Skeletal muscle tissue (tissue), 4 donors: ENCODE results near the gene CDC42EP5. TPM values are rescaled to one million over a fixed set of nuclear protein-coding genes. Genes with fewer than 3 reads are reported as not detected.

Experiments used
- H3K27ac ChIP-seq: one replicate; pipeline ENCODE4 v1.7.0; 2013; ENCODE audit warnings: mild to moderate bottlenecking, low read depth, low read length, inconsistent platforms
- H3K27me3 ChIP-seq, 3 donors: one replicate each; pipeline ENCODE4 v1.7.0; 2013; ENCODE audit warnings: low read length in 3 of 3; ENCODE audit not compliant: control insufficient read depth in 3 of 3, insufficient read depth in 3 of 3
- H3K36me3 ChIP-seq, 3 donors: one replicate each; pipeline ENCODE4 v1.7.0; 2013; ENCODE audit warnings: low read length in 3 of 3; ENCODE audit not compliant: control insufficient read depth in 3 of 3, insufficient read depth in 3 of 3
- H3K4me1 ChIP-seq, 3 donors: one replicate each; pipeline ENCODE4 v1.7.0; 2013; ENCODE audit warnings: low read length in 3 of 3, mild to moderate bottlenecking in 3 of 3; ENCODE audit not compliant: control insufficient read depth in 3 of 3, insufficient read depth in 3 of 3
- H3K4me3 ChIP-seq, 3 donors: one replicate each; pipeline ENCODE4 v1.7.0; 2013; ENCODE audit warnings: low read length in 3 of 3
- H3K9ac ChIP-seq, 3 donors: one replicate each; pipeline ENCODE4 v1.7.0; 2013; ENCODE audit warnings: low read length in 3 of 3, mild to moderate bottlenecking in 3 of 3, moderate library complexity in 2 of 3, low read depth in 1 of 3
- H3K9me3 ChIP-seq, 3 donors: one replicate each; pipeline ENCODE4 v1.7.0; 2013; ENCODE audit warnings: low read length in 3 of 3; ENCODE audit not compliant: control insufficient read depth in 3 of 3
- total RNA-seq: library from RNA; depleted of rRNA; stranded (reverse); fragments of >200 nt; gene quantifications from one replicate; pipeline ENCODE4 v1.2.3, GENCODE V29; 2014
- donor health status: Osteomylitis.

CDC42EP5 gene
- total RNA-seq, 1 donor from 2014 or later: 31.8 TPM

DNA sequence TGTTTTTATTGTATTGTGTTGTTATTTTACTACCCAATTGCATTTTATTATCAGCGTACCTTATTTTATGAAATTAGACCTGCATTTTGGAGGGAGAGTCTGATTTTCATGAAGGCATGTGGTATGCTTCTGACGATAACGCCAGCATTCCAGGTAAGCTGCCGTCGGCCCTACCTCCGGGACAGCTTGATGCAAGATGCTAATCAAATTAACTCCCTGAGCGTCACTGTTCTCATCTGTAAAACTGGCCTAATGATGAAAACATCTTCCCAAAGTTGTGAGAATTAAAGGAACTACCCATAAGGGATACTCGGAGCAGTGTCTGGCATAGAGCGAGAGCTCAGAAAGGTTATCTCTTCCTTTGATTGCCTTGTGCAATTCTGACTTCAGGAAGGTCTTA lies 16.7 kb upstream of the CDC42EP5 start:
- Histone ChIP-seq H3K9me3 (no peaks in the 10 kb centered on the region), H3K27ac (no peak overlapping the region), H3K4me3 (no peak overlapping the region), H3K9ac (no peak overlapping the region), H3K27me3 (peaks cover 3 to 9% (median 4%) of the 10 kb centered on the region in 3 donors), H3K4me1 (no peaks in the 10 kb centered on the region), H3K36me3 (no peaks in the 10 kb centered on the region)

DNA sequence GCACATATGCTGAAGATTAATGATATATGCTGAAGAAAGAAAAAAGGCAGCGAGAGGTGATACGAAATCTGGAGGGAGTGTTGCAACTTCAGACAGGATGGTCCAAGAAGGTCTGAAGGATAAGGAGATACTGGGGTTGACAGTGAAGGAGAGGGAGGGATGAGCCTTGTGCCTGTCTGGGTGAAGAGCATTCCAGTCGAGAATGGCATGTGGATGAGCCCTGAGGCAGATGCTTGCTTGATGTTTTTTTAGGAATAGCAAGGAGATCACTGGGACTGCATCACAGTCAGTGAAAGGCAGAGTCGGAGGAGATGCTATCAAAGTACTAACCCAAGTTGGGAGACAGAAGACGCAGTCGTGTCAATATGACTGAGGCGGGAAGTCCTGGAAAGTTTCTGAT lies 16.2 kb upstream of the CDC42EP5 start:
- Histone ChIP-seq H3K4me3 (no peak overlapping the region), H3K4me1 (no peaks in the 10 kb centered on the region), H3K36me3 (no peaks in the 10 kb centered on the region), H3K27ac (no peak overlapping the region), H3K9ac (no peak overlapping the region), H3K27me3 (peaks cover 3 to 10% (median 7%) of the 10 kb centered on the region in 3 donors), H3K9me3 (no peaks in the 10 kb centered on the region)

DNA sequence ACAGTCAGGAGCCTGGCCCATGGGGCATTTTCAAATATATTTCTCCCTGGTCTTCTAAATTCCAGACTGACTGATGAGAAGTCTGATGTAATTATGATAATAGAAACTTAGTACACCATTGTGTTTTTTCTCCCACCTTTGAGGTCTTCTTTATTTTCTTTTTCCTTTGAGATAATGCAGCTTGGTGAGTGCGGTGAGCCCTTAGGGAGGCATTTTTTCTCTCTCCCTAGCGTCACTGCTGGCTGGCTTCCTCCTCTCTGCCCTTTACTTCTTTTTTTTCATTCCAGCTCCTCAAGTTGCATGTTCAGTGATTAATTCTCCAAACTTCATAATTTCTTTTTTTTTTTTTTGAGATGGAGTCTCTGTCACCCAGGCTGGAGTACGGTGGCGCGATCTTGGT lies 12.8 kb upstream of the CDC42EP5 start:
- Histone ChIP-seq H3K27me3 (peaks cover 0 to 7% (median 3%) of the 10 kb centered on the region in 3 donors), H3K9me3 (no peaks in the 10 kb centered on the region)

DNA sequence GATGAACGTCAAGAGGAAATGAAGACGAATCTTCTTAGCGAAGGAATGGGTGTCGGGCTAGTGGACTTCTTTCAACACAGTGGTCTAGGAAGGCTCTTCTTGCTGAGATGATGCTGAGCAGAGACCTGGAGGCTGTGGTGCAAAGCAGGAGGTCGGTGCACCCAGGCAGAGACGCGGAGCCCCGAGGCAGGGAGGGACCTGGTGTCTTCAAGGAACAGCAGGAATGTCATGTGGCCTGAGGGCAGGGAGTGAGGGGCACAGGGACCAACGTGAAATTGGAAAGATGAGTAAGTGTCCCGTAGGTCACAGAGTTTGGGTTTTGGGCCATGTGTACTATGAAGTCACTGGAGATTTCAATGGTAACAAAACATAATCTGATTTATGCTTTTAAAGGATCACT lies 11.4 kb upstream of the CDC42EP5 start:
- Histone ChIP-seq H3K27ac (no peak overlapping the region), H3K36me3 (no peaks in the 10 kb centered on the region), H3K9ac (no peak overlapping the region), H3K9me3 (no peaks in the 10 kb centered on the region), H3K4me3 (no peak overlapping the region), H3K4me1 (no peaks in the 10 kb centered on the region), H3K27me3 (peaks cover 0 to 7% (median 3%) of the 10 kb centered on the region in 3 donors)

More for the DNA sequence above, 12.8 kb upstream of the CDC42EP5 start:
- no peak overlapping the region for H3K27ac ChIP-seq
- no peaks in the 10 kb centered on the region for H3K36me3 ChIP-seq
- no peaks in the 10 kb centered on the region for H3K4me1 ChIP-seq
- no peak overlapping the region for H3K9ac ChIP-seq
- H3K4me3 ChIP-seq: no peak overlapping the region

DNA sequence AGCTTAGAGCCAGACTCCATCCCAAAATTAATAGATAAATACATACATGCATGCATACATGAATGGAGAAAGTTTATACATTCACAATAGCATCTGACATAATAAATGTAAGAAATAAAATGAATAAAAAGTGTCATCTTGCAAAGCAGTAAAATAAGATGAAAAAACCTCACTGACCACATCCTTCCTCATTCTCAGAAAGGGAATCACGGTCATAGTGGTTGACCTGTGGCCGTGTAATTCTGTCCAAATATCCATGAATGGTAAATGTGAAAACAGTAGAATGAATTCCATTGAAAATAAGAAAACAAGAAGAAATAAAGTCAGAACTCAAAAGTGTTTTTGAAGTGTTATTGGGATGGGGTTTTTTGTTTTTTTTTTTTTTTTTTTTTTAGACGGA lies 9.8 kb upstream of the CDC42EP5 start:
- Histone ChIP-seq H3K4me3 (no peak overlapping the region), H3K27me3 (peaks cover 3 to 15% (median 4%) of the 10 kb centered on the region in 3 donors), H3K4me1 (no peaks in the 10 kb centered on the region), H3K9ac (no peak overlapping the region), H3K9me3 (no peaks in the 10 kb centered on the region), H3K36me3 (no peaks in the 10 kb centered on the region), H3K27ac (no peak overlapping the region)

DNA sequence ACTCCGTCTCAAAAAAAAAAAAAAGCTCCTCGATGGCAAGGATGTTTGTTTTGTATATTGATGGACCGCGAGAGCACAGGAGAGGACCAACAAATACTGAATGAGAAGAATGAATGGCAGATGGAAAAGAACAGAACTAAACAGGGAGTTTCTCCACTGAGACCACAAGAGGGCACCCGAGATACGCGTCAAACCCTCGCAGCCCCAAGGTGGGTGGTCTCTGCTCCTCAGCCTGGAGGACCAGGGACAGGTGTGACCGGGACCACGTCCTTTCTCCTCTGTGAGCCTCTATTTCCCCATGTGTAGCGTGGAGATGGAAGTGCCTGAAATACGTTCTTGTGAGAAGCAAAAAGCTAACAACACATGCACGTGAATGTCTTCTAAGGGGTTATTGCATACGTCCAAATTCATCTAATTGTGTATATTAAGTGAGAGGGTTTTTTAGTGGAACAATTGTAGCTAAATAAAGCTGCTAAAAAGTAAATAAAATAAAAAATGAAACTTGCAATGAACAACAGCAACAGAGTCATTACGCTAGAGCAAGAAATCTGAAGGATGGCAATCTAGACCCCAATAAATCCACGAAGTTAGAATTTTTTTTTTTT lies 8.3 kb upstream of the CDC42EP5 start:
- Histone ChIP-seq H3K9ac (no peak overlapping the region), H3K9me3 (no peaks in the 10 kb centered on the region), H3K27me3 (peaks cover 3 to 20% (median 8%) of the 10 kb centered on the region in 3 donors), H3K4me1 (no peaks in the 10 kb centered on the region), H3K36me3 (no peaks in the 10 kb centered on the region), H3K27ac (no peak overlapping the region), H3K4me3 (no peak overlapping the region)

DNA sequence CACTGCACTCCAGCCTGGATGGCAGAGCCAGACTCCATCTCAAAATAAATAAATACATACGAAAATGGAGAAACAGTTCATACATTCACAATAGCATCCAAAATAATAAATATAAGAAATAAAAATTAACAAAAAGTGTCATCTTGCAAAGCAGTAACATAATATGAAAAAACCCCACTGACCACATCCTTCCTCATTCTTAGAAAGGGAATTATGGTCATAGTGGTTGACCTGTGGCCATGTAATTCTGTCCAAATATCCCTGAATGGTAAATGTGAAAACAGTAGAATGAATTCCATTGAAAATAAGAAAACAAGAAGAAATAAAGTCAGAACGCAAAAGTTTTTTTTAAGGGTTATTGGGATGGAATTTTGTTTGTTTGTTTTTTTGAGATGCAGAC lies 7.0 kb upstream of the CDC42EP5 start:
- Histone ChIP-seq H3K4me1 (no peaks in the 10 kb centered on the region), H3K27me3 (peaks cover 3 to 20% (median 8%) of the 10 kb centered on the region in 3 donors), H3K36me3 (no peaks in the 10 kb centered on the region), H3K4me3 (no peak overlapping the region), H3K9me3 (no peaks in the 10 kb centered on the region), H3K27ac (no peak overlapping the region), H3K9ac (no peak overlapping the region)

DNA sequence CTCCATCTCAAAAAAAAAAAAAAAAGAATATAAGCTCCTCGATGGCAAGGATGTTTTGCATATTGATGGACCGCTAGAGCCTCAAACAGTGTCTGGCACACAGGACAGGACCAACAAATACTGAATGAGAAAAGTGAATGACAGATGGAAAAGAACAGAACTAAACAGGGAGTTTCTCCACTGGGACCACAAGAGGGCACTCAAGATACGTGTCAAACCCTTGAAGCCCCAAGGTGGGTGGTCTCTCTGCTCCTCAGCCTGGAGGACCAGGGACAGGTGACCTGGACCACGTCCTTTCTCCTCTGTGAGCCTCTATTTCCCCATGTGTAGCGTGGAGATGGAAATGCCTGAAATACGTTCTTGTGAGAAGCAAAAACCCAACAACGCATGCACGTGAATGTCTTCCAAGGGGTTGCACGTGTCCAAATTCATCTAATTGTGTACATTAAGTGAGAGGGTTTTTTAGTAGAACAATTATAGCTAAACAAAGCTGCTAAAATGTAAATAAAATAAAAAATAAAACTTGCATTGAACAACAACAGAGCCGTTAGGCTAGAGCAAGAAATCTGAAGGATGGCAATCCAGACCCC lies 5.7 kb upstream of the CDC42EP5 start:
- Histone ChIP-seq H3K27ac (no peak overlapping the region), H3K4me1 (peaks cover under 1% of the 10 kb centered on the region in 3 donors), H3K9me3 (no peaks in the 10 kb centered on the region), H3K27me3 (peaks cover under 1 to 13% (median 10%) of the 10 kb centered on the region in 3 donors), H3K36me3 (no peaks in the 10 kb centered on the region), H3K4me3 (no peak overlapping the region), H3K9ac (no peak overlapping the region)

DNA sequence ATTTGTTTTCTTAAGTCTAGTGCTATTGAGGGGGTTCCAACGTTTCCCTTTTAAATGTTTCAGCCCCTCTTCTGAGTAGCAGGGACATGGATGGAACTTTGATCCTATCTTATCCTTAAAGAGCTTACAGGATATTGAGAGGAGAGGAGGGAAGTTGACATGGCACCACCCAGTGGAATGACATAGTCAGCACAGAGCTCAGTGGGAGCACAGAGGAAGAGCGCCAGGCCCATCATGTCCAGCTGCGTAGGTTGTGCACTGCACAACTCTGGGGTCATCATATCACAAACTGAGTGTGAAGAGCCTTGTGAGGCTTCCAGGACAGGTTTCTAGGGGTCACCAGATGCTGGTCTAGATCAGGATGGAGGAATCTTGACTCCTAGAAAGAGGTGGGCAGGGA lies 4.6 kb upstream of the CDC42EP5 start:
- peaks cover 5 to 6% (median 6%) of the 10 kb centered on the region in 3 donors for H3K4me1 ChIP-seq
- no peaks in the 10 kb centered on the region for H3K36me3 ChIP-seq
- no peak overlapping the region for H3K9ac ChIP-seq
- no peak overlapping the region for H3K27ac ChIP-seq
- no peaks in the 10 kb centered on the region for H3K9me3 ChIP-seq
- H3K27me3 ChIP-seq: peaks cover 3 to 16% (median 15%) of the 10 kb centered on the region in 3 donors
- H3K4me3 ChIP-seq: no peak overlapping the region

DNA sequence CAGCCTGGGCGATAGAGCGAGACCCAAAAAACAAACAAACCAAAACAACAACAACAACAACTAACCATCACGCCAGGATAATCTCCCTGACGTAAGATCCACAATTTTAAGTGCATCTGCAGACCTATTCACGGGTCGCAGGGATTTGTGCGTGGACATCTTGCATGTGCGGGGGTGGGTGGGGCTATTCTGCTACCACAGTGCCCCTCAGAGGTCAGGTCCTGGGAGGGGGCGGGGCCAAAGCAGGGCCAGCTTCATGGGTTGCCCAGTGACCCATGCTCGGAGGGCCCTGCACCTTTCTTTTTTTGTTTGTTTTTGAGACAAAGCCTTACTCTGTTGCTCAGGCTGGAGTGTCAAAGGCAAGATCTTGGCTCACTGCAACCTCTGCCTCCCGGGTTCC lies 2.6 kb upstream of the CDC42EP5 start:
- Histone ChIP-seq H3K4me1 (peaks cover 8 to 13% (median 11%) of the 10 kb centered on the region in 3 donors), H3K9me3 (no peaks in the 10 kb centered on the region), H3K4me3 (no peak overlapping the region), H3K27ac (no peak overlapping the region), H3K9ac (no peak overlapping the region), H3K36me3 (no peaks in the 10 kb centered on the region), H3K27me3 (peaks cover 11 to 24% (median 22%) of the 10 kb centered on the region in 3 donors)
